ENCODE data around the gene PROM1.

DNA sequence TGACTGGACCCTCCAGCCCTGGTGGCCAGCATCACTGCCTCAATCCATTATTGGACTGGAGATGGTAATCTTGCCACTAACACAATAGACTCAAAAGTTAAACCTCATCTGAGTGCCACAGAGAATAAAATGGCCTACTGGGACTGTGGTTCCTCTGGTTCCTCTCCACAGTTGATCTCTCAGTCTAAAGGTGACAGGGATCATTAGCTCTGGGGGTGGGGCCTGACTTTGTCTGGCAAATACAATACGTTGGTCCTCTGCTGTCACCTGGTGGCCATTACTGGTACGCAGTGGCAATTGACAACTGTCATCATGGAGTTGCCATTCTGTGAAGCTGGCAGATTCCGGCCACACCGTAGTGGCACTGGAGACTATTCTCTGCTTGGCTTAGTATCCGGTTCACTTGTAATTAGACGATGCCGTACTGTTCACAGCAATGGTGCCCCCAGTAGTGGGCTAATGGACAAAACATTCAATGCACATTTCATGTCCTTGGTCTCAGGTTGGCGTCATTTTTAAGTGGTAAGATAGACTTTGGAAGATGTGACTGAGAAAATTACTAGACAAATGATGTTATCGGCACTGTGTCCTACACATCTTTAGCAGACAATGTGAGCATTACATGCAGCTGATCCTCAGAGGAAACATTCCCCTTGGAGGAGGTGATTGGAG, 127.5 kb downstream of the PROM1 start:
- TF ChIP-seq, protein P1, sequence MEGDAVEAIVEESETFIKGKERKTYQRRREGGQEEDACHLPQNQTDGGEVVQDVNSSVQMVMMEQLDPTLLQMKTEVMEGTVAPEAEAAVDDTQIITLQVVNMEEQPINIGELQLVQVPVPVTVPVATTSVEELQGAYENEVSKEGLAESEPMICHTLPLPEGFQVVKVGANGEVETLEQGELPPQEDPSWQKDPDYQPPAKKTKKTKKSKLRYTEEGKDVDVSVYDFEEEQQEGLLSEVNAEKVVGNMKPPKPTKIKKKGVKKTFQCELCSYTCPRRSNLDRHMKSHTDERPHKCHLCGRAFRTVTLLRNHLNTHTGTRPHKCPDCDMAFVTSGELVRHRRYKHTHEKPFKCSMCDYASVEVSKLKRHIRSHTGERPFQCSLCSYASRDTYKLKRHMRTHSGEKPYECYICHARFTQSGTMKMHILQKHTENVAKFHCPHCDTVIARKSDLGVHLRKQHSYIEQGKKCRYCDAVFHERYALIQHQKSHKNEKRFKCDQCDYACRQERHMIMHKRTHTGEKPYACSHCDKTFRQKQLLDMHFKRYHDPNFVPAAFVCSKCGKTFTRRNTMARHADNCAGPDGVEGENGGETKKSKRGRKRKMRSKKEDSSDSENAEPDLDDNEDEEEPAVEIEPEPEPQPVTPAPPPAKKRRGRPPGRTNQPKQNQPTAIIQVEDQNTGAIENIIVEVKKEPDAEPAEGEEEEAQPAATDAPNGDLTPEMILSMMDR (IDR thresholded peaks at IDR 0.05): peak in 5 of 7 experiments; percentile 58 to 98 (median 90)
- no peak for TF ChIP-seq POLR2A (IDR thresholded peaks at IDR 0.05)
